ENCODE measurements around the gene NRXN3. TPM values are rescaled to one million over a fixed set of nuclear protein-coding genes. Genes with fewer than 3 reads are reported as not detected.

Gene NRXN3
- total and polyA plus RNA-seq, 2 of the 4 experiments (the other 2 are of a cell fraction), result 4.8 to 25.1 TPM

DNA sequence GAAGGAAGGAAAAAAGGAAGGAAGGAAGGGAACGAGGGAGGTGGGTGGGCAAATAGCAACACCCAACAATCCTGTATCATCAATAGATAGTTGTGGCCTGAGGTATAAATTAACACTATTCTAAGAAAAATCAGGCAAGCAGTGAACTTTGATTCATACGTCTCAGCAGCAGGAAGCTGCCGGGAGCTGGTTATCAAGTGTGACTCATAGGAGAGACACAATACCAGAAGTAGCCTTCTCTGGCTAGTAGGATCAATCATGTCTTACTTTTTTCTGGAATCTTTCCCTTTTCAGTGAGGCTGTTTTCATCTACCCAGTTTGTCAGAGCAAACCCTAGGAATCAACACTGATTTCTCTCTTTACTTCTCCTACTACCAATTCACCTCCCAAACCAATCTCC lies 780.5 kb downstream of the NRXN3 start:
- no peak overlapping the region for H2BK120ac ChIP-seq (ENCODE audit: low read depth, low read length)
- no peak overlapping the region for H3K4me3 ChIP-seq (ENCODE audit: insufficient read depth, low read depth, low read length)
- H3K18ac ChIP-seq (ENCODE audit: low read depth, low read length), result no peak overlapping the region
- H3K9me1 ChIP-seq (ENCODE audit: insufficient read depth, low read length), result no peaks in the 10 kb centered on the region
- H2BK5ac ChIP-seq (ENCODE audit: low read depth, low read length, poor library complexity, severe bottlenecking), result no peak overlapping the region
- no peak overlapping the region for H3K14ac ChIP-seq (replicated peaks; ENCODE audit: low read depth, low read length)
- no peaks in the 10 kb centered on the region for H3K36me3 ChIP-seq (ENCODE audit: control insufficient read depth, insufficient read depth, low read length)
- H3K23ac ChIP-seq (ENCODE audit: low read depth, low read length), result no peak overlapping the region
- no peak overlapping the region for H2AK5ac ChIP-seq (ENCODE audit: low read depth, low read length)
- H2AFZ ChIP-seq (replicated peaks; ENCODE audit: low read length, poor library complexity), result no peak overlapping the region
- H2AK9ac ChIP-seq (replicated peaks; ENCODE audit: low read depth, low read length, poor library complexity), result no peak overlapping the region
- H4K20me1 ChIP-seq (ENCODE audit: insufficient read depth, low read length), result no peaks in the 10 kb centered on the region
- no peak overlapping the region for H3K4ac ChIP-seq (ENCODE audit: low read depth, low read length)
- H3K27me3 ChIP-seq (ENCODE audit: control insufficient read depth, insufficient read depth, low read length), result 0 out of 2 replicates have a peak, but pooled peaks cover 2% of the 10 kb centered on the region
- H2BK20ac ChIP-seq (ENCODE audit: low read depth, low read length), result no peak overlapping the region
- no peak overlapping the region for H3K9ac ChIP-seq (ENCODE audit: low read depth, low read length)
- H3K27ac ChIP-seq (ENCODE audit: insufficient read depth, low read length), result no peak overlapping the region
- H3K9me3 ChIP-seq (ENCODE audit: control insufficient read depth, insufficient read depth, low read length), result no peaks in the 10 kb centered on the region
- no peaks in the 10 kb centered on the region for H3K79me1 ChIP-seq (ENCODE audit: low read depth in 1 of 2, low read length in 2 of 2)
- no peak overlapping the region for H4K5ac ChIP-seq (ENCODE audit: low read depth, low read length)
- no peak overlapping the region for H3K4me2 ChIP-seq (ENCODE audit: low read depth, low read length)
- BruUV-seq (replicated peaks), result no TSS peak
- no peak overlapping the region for H2BK15ac ChIP-seq (ENCODE audit: low read depth, low read length)
- TF ChIP-seq FOS (IDR thresholded peaks at IDR 0.05; ENCODE audit: low read depth, low read length) (peak; percentile 77; the same call in 1 of the 2 replicates), SMC3 (IDR thresholded peaks at IDR 0.05; ENCODE audit: low read depth, low read length) (no peak)
- in situ Hi-C loops (cut with MboI; ENCODE audit: low sequenced_read_pairs), result loop anchor here (25.0 kb wide), 2 partner anchors 1087 to 1912 kb away; no protein-coding TSS in a partner anchor
- no peak overlapping the region for H4K8ac ChIP-seq (ENCODE audit: low read depth in 2 of 2, low read length in 2 of 2)
- H3K56ac ChIP-seq (ENCODE audit: extremely low read depth, insufficient read depth, low read length), result no peak overlapping the region
- intact Hi-C loops (cut with micrococcal nuclease), result no loop called here
- H4K91ac ChIP-seq (ENCODE audit: insufficient read depth, low read depth, low read length), result no peak overlapping the region
- ChIA-PET POLR2A (ENCODE audit: unreplicated experiment) (no interaction called here), CTCF (interaction anchor here (0.7 kb wide), 1 partner anchor 10 kb away, joined by 3 read pairs; no protein-coding TSS in a partner anchor)
- H3K4me1 ChIP-seq (ENCODE audit: control insufficient read depth, insufficient read depth, low read length), result no peaks in the 10 kb centered on the region
- no CpG with 5 or more reads among the region's 3 CpGs for WGBS, 2 experiments (ENCODE audit: extremely low coverage in 2 of 2, insufficient read length in 1 of 2)
- dilution Hi-C loops (cut with HindIII; ENCODE audit: low sequenced_read_pairs, unreplicated experiment), result no loop called here
- ATAC-seq (ENCODE audit: low read depth), result peak; percentile 88
- DNase-seq, result peak; percentile 76

Measured in IMR-90 (cell line).